ENCODE data around the gene CCR1.

CCR1 gene

GRCh38 chr3:46208167-46208704 is at the start of gene CCR1:
CCR1 (minus strand) TSS chr3:46208313; CDS start chr3:46204313, 4,000 bp downstream.
- no peak for DNase-seq

- no peak for DNase-seq
Measured at GRCh38 chr3:46252980-46253379, 44.9 kb upstream of the CCR1 start.

GRCh38 chr3:46245146-46245545 is 37.0 kb upstream of the CCR1 start:
- no peak for DNase-seq

DNA sequence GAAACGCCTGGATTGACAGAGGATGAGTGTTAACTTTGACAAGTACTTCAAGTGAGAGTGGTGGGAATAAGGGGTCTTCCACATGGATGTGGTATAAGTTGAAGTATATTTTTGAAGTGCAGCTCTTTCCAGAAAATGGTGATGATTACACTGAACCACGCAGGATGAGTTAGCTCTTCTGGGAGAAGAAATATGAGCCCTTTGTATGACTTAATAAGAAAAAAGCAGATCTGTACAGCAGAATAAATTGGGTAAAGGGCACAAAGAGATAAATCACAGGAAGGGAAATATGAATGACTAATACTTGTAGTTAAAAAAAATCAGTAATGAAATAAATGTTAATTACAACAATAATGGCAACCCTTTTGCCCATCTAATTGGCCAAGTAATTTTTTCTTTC is 35.4 kb upstream of the CCR1 start:
- DNase-seq, result no peak

GRCh38 chr3:46242120-46242519 is 34.0 kb upstream of the CCR1 start, which contains the start of gene CCR3:
CCR3 (plus strand) TSS chr3:46242460; CDS start chr3:46265159, 22,699 bp downstream.
- no peak for DNase-seq

GRCh38 chr3:46239952-46240351 is 31.8 kb upstream of the CCR1 start:
- no peak for DNase-seq

GRCh38 chr3:46239301-46239938 is 31.3 kb upstream of the CCR1 start:
- no peak for DNase-seq

DNA sequence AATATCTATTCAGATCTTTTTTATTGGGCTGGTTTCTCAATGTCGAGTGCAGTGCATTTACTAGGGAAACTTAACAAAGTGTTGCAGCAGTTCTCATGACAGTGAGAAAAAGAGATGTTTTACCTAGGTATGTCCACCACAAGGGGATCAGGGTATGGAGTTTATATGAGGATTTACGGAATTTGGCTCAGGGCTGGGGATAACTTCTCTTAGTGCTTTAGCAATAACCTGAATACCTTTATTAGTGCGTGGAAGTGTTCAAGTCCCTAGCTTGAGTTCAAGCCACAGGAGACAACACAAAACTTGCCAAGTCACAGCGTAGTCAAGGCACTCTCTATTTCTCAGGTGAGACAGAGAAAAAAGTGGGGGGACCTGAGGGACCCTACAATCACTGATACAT is 30.3 kb upstream of the CCR1 start:
- DNase-seq, result no peak

GRCh38 chr3:46236294-46237054 is 28.4 kb upstream of the CCR1 start:
- no peak for DNase-seq

- DNase-seq, result no peak
Measured at GRCh38 chr3:46235425-46235824, 27.3 kb upstream of the CCR1 start.

DNA sequence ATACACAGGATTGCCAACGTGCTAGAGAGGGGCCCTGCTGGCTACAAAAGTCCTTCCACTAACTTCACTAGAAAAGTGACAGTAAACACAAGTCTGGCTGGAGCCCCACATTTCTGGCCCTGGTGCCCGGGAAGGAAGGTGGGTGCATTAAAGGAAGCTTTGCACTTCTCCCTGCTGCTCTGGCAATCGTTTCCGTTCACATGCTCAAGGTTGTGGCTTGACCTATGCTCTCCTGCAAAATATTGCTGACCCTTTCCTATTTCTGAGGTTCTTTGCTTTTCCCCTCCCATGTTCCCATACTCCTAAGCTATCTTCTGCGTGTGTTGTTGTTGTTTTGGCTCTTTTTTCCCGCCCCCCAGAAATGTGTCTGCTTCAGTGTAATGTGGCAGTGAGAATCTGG is 25.1 kb upstream of the CCR1 start:
- DNase-seq, result no peak

DNA sequence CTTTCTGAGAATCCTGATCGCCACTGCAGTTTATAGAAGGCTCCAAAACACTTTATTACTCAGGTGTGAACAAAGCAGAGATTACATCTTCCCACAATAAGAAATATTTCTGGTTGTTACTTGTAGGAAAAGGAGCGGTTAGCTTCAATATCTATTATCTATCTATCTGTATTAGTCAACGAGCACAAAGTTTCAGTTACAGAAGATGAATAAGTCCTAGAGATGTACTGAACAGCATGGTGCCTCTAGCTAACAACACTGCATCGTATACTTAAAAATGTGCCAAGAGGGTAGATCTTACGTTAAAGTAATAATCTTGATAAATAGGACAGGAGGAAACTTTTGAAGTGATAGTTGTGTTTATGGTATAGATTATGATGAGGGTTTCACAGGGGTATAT is 23.2 kb upstream of the CCR1 start:
- DNase-seq, result no peak

DNA sequence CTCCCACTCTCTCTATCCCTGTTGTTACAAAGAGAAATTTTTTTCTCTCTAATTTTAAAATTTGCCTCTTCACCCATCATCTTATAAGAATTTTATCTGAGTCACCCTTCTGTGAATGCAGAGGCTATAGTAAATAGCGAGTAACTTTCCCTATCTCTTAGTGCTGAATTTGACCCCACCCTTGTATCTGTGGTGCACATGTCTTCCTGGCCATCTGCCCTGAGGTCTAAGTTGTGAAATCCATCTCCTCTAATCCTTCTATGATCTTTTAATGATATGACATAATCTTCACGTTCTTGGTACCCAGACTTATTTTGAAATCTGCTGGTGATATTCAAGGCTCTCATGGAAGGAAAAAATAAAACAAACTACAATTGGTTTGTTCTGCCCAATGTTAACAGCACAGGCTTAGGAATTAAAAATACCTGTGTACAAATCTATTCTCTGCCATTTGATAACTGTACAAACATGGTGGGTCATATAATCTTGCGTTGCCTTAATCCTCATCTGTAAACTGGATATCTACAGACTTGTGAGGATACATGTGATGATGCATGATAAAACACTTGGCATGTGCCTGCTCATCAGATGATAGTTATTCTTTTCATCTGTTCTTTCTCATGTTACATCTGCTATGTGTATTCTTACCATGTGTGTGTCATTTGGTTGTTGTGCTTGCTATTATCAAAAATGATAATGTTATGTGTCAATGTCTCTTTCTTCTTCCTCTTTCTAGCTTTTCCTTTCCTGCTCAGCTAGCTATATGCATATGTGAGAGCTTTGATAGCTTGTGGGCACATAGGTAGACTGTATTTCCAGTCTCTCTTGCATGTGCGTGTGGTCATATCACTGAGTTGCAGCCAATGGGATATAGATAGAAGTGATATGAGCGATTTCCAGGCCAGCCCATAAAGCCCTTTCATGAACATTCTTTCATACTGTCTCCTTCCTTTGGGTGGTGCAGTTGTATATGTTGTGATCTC is 20.4 kb upstream of the CCR1 start:
- no peak for DNase-seq

GRCh38 chr3:46222435-46223161 is 14.5 kb upstream of the CCR1 start:
- no peak for DNase-seq

- DNase-seq, result no peak
Measured at GRCh38 chr3:46221938-46222337, 13.8 kb upstream of the CCR1 start.

DNA sequence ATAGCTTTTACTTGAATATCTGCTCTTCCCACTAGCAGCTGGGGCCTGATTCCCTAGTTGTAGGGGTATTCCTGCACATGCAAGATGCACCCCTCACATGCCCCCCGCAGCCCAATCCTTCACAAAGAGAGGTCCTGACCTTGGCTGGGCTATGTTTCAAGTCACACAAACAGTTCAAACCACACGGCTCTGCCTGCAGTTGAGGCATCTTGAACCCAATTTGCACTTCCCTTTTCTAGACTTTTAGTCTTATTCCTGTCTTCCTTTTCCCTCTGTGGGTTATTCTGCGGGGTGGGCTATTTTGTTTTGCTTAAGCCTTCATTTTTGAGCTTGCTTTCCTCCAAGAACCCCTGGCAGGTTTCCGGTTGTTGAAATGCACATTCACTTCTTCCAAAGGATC is 13.3 kb upstream of the CCR1 start:
- no peak for DNase-seq

DNA sequence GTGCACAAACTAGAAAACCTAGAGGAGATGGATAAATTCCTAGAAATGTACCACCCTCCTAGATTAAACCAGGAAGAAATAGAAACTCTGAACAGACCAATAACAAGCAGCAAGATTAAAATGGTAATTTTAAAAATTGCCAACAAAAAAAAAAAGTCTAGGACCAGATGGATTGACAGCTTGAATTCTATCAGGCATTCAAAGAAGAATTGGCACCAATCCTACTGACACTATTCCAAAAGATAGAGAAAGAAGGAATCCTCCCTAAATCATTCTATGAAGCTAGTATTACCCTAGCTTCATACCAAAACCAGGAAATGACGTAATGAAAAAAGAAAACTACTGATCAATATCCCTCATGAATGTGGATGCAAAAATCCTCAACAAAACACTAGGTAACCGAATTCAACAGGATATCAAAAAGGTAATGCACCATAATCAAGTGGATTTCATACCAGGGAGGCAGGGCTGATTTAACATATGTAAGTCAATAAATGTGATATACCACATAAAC is 10.1 kb upstream of the CCR1 start:
- no peak for DNase-seq

GRCh38 chr3:46215810-46216414 is 7.8 kb upstream of the CCR1 start:
- DNase-seq, result no peak

DNA sequence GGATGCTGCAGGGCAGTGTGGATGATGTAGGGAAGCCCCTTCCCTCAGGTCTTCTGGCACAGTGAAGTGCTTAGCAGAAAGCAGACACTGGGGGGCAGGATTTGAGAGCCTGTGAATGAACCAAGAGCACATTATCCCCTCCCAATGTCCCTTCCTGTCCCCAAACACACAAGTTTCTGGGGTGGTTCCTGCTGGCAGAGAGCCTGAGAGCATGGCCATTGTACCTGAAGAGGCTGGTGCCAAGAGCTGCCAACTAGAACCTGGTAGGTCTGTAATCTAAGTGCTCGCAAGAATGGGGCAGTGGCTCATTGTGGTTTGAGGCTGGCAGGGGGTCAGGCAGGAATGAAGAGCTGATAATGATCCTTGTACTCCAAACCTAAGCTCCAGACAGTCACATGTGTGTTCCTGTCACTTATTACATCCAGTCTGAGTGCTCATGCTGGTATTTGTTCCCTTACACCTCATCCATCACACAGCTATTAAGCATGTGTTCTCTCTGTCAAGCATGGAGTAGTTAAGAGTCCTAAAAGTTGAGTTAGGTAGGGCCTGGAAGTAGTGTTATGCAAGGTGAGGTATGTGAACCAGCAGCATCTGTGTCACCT is 6.7 kb upstream of the CCR1 start:
- peak; percentile 92 for DNase-seq

- DNase-seq, result no peak
Measured at GRCh38 chr3:46213201-46213600, 5.1 kb upstream of the CCR1 start.

GRCh38 chr3:46212101-46212500 is 4.0 kb upstream of the CCR1 start:
- no peak for DNase-seq

All from NCI-H345 (cell line).